Esophagus (tissue), 2 donors: ENCODE data around the gene ARL5C. TPM values are rescaled to one million over a fixed set of nuclear protein-coding genes. Genes with fewer than 3 reads are reported as not detected.

ENCODE experiments used
- H3K27ac ChIP-seq, 2 donors: one replicate each; pipeline ENCODE4 v1.5.1; 2013; ENCODE audit warnings: low read depth in 2 of 2, mild to moderate bottlenecking in 2 of 2, inconsistent platforms in 1 of 2, low read length in 1 of 2, moderate library complexity in 1 of 2
- H3K27me3 ChIP-seq, 2 donors: one replicate each; pipeline ENCODE4 v1.6.1; 2013; ENCODE audit warnings: low read length in 2 of 2, control low read depth in 1 of 2, mild to moderate bottlenecking in 1 of 2; ENCODE audit not compliant: insufficient read depth in 2 of 2, control insufficient read depth in 1 of 2
- H3K36me3 ChIP-seq, 2 donors: one replicate each; pipeline ENCODE4 v1.6.1; 2013; ENCODE audit warnings: low read length in 1 of 2; ENCODE audit not compliant: control insufficient read depth in 2 of 2, insufficient read depth in 2 of 2
- H3K4me1 ChIP-seq, 2 donors: one replicate each; pipeline ENCODE4 v1.6.1; 2013; ENCODE audit warnings: low read length in 1 of 2; ENCODE audit not compliant: control insufficient read depth in 2 of 2, insufficient read depth in 2 of 2
- H3K4me3 ChIP-seq, 2 donors: one replicate each; pipeline ENCODE4 v1.5.1; 2013; ENCODE audit warnings: low read length in 2 of 2, mild to moderate bottlenecking in 2 of 2, low read depth in 1 of 2, moderate library complexity in 1 of 2
- H3K9me3 ChIP-seq, 2 donors: one replicate each; pipeline ENCODE4 v1.6.1; 2013; ENCODE audit warnings: mild to moderate bottlenecking in 2 of 2, low read depth in 1 of 2, low read length in 1 of 2, moderate library complexity in 1 of 2; ENCODE audit not compliant: control insufficient read depth in 2 of 2, insufficient read depth in 1 of 2
- WGBS, 2 donors: extraction: QIAGEN DNeasy Blood & Tissue Kit; methylation state at CpG; one replicate each; pipeline ENCODE4 v1.1.7; 2013; 5-methylcytosine and 5-hydroxymethylcytosine counted together
- polyA plus RNA-seq, 2 donors: library from polyadenylated mRNA; stranded (reverse); fragments of 200-250 nt; gene quantifications; one replicate each; pipeline ENCODE4 v1.2.3, GENCODE V29; 2013
- donor health status: healthy with polysubstance abuse.
- donor health status: Bipolar disorder and iron deficiency.

Gene ARL5C
- polyA plus RNA-seq, 2 donors, result not detected

- H3K4me1 ChIP-seq, result no peaks in the 10 kb centered on the region
- peaks cover 0 to 12% of the 10 kb centered on the region in 2 donors for H3K36me3 ChIP-seq
- H3K4me3 ChIP-seq, result no peak overlapping the region
- WGBS, 2 donors, result 85 to 91% methylated on average over 10 of the region's 10 CpGs
- H3K27me3 ChIP-seq, result no peaks in the 10 kb centered on the region
- H3K9me3 ChIP-seq, result no peaks in the 10 kb centered on the region
- H3K27ac ChIP-seq, result no peak overlapping the region
Observed at GRCh38 chr17:39183720-39184119, 17.8 kb upstream of the ARL5C start.

GRCh38 chr17:39183045-39183444, 17.1 kb upstream of the ARL5C start:
- 92 to 94% methylated on average over 5 of the region's 5 CpGs for WGBS, 2 donors
- H3K27ac ChIP-seq, result no peak overlapping the region
- no peak overlapping the region for H3K4me3 ChIP-seq
- no peaks in the 10 kb centered on the region for H3K4me1 ChIP-seq
- no peaks in the 10 kb centered on the region for H3K9me3 ChIP-seq
- H3K27me3 ChIP-seq, result no peaks in the 10 kb centered on the region
- peaks cover 0 to 12% of the 10 kb centered on the region in 2 donors for H3K36me3 ChIP-seq

GRCh38 chr17:39181303-39181702, 15.3 kb upstream of the ARL5C start:
- Histone ChIP-seq H3K27ac (no peak overlapping the region), H3K4me1 (no peaks in the 10 kb centered on the region), H3K4me3 (no peak overlapping the region), H3K36me3 (peaks cover 0 to 11% of the 10 kb centered on the region in 2 donors), H3K27me3 (no peaks in the 10 kb centered on the region), H3K9me3 (no peaks in the 10 kb centered on the region)
- 83 to 88% methylated on average over 5 of the region's 5 CpGs for WGBS, 2 donors

GRCh38 chr17:39178536-39178935, 12.6 kb upstream of the ARL5C start:
- Histone ChIP-seq H3K27me3 (no peaks in the 10 kb centered on the region), H3K36me3 (peaks cover 0 to 4% of the 10 kb centered on the region in 2 donors), H3K4me1 (peaks cover 0 to 3% of the 10 kb centered on the region in 2 donors), H3K27ac (peak overlapping the region in 1 of 2 donors; percentile 45), H3K9me3 (no peaks in the 10 kb centered on the region), H3K4me3 (no peak overlapping the region)
- WGBS, 2 donors, result 48 to 55% methylated on average over 4 of the region's 4 CpGs

GRCh38 chr17:39177256-39177655, 11.3 kb upstream of the ARL5C start:
- Histone ChIP-seq H3K27ac (no peak overlapping the region), H3K27me3 (no peaks in the 10 kb centered on the region), H3K9me3 (no peaks in the 10 kb centered on the region), H3K4me1 (peaks cover 0 to 3% of the 10 kb centered on the region in 2 donors), H3K36me3 (peaks cover 0 to 3% of the 10 kb centered on the region in 2 donors), H3K4me3 (no peak overlapping the region)
- 89 to 91% methylated on average over 12 of the region's 12 CpGs for WGBS, 2 donors

- Histone ChIP-seq H3K4me3 (no peak overlapping the region), H3K36me3 (peaks cover 0 to 3% of the 10 kb centered on the region in 2 donors), H3K9me3 (no peaks in the 10 kb centered on the region), H3K4me1 (peaks cover 0 to 5% of the 10 kb centered on the region in 2 donors), H3K27me3 (no peaks in the 10 kb centered on the region), H3K27ac (no peak overlapping the region)
- WGBS, 2 donors, result 63 to 70% methylated on average over 10 of the region's 10 CpGs
Observed at GRCh38 chr17:39175695-39176093, 9.7 kb upstream of the ARL5C start.

- H3K36me3 ChIP-seq, result peaks cover 0 to 3% of the 10 kb centered on the region in 2 donors
- no peak overlapping the region for H3K27ac ChIP-seq
- peaks cover 0 to 5% of the 10 kb centered on the region in 2 donors for H3K4me1 ChIP-seq
- H3K9me3 ChIP-seq, result no peaks in the 10 kb centered on the region
- H3K4me3 ChIP-seq, result no peak overlapping the region
- no peaks in the 10 kb centered on the region for H3K27me3 ChIP-seq
- WGBS, 2 donors, result 60 to 65% methylated on average over 33 to 35 of the region's 35 CpGs
Observed at GRCh38 chr17:39174920-39175694, 9.1 kb upstream of the ARL5C start.

- H3K9me3 ChIP-seq, result no peaks in the 10 kb centered on the region
- H3K4me3 ChIP-seq, result no peak overlapping the region
- no peaks in the 10 kb centered on the region for H3K27me3 ChIP-seq
- H3K4me1 ChIP-seq, result peaks cover 0 to 5% of the 10 kb centered on the region in 2 donors
- peaks cover 0 to 3% of the 10 kb centered on the region in 2 donors for H3K36me3 ChIP-seq
- 49 to 59% methylated on average over 10 of the region's 10 CpGs for WGBS, 2 donors
- H3K27ac ChIP-seq, result no peak overlapping the region
Observed at GRCh38 chr17:39173526-39174274, 7.7 kb upstream of the ARL5C start.

GRCh38 chr17:39173080-39173479, 7.1 kb upstream of the ARL5C start:
- no peaks in the 10 kb centered on the region for H3K9me3 ChIP-seq
- peaks cover 0 to 5% of the 10 kb centered on the region in 2 donors for H3K4me1 ChIP-seq
- H3K4me3 ChIP-seq, result no peak overlapping the region
- no peaks in the 10 kb centered on the region for H3K27me3 ChIP-seq
- no peak overlapping the region for H3K27ac ChIP-seq
- WGBS, 2 donors, result 67 to 76% methylated on average over 5 of the region's 5 CpGs
- peaks cover 0 to 3% of the 10 kb centered on the region in 2 donors for H3K36me3 ChIP-seq
